GM18907 (cell line): Measurements from ENCODE around the gene TNS1.
"Not testable (repeated sequence)": the region's sequence is repeated elsewhere in the genome, so short reads cannot be mapped to it uniquely, and the experiment has no call there.

Experiments
- ATAC-seq: cut with Tn5 transposase; IDR thresholded peaks from one replicate; pipeline ENCODE4 v1.9.1; 2021; ENCODE audit warnings: mild to moderate bottlenecking, moderate library complexity; ENCODE audit not compliant: unreplicated experiment

TNS1 gene

GRCh38 chr2:217822296-217823252 lies 180.2 kb downstream of the TNS1 start:
- ATAC-seq = no peak

GRCh38 chr2:217821536-217822147 lies 181.2 kb downstream of the TNS1 start:
- ATAC-seq = no peak

GRCh38 chr2:217820904-217821303 lies 181.9 kb downstream of the TNS1 start:
- no peak for ATAC-seq

- ATAC-seq = no peak
Observed at GRCh38 chr2:217820091-217820819, 182.5 kb downstream of the TNS1 start.

- ATAC-seq = no peak
Observed at GRCh38 chr2:217818293-217818850, 184.4 kb downstream of the TNS1 start.

- ATAC-seq = no peak
Observed at GRCh38 chr2:217817466-217818292, 185.1 kb downstream of the TNS1 start.

- ATAC-seq = no peak
Observed at GRCh38 chr2:217816396-217816869, 186.4 kb downstream of the TNS1 start.

GRCh38 chr2:217813828-217814227 lies 189.0 kb downstream of the TNS1 start:
- ATAC-seq = no peak

- ATAC-seq = no peak
Observed at GRCh38 chr2:217812170-217812569, 190.6 kb downstream of the TNS1 start.

GRCh38 chr2:217810260-217810659 lies 192.5 kb downstream of the TNS1 start:
- ATAC-seq = no peak

GRCh38 chr2:217809736-217810135 lies 193.1 kb downstream of the TNS1 start:
- no peak for ATAC-seq

- ATAC-seq = not testable (repeated sequence)
Observed at GRCh38 chr2:217808967-217809366, 193.8 kb downstream of the TNS1 start.

GRCh38 chr2:217808326-217808725 lies 194.5 kb downstream of the TNS1 start:
- no peak for ATAC-seq

GRCh38 chr2:217807753-217808152 lies 195.0 kb downstream of the TNS1 start:
- no peak for ATAC-seq

GRCh38 chr2:217807025-217807424 lies 195.8 kb downstream of the TNS1 start:
- ATAC-seq = no peak

- no peak for ATAC-seq
Observed at GRCh38 chr2:217806482-217806765, 196.4 kb downstream of the TNS1 start.

GRCh38 chr2:217805668-217806481 lies 196.9 kb downstream of the TNS1 start:
- no peak for ATAC-seq

GRCh38 chr2:217804791-217805667 lies 197.8 kb downstream of the TNS1 start:
- ATAC-seq = no peak

- no peak for ATAC-seq
Observed at GRCh38 chr2:217804338-217804737, 198.5 kb downstream of the TNS1 start.
